ENCODE measurements around the gene DUT.

- no peak for TF ChIP-seq CTCF (IDR thresholded peaks at IDR 0.05; ENCODE audit: low read length)
- no peak for TF ChIP-seq EZH2 (optimal IDR thresholded peaks at IDR 0.05; ENCODE audit: low read depth, low read length)
- TF ChIP-seq EZH2phosphoT487 (IDR thresholded peaks at IDR 0.05; ENCODE audit: low read length), result no peak
These were observed 18.0 kb upstream of the DUT start for GRCh38 chr15:48313216-48313615.
